ENCODE measurements around the gene DTNBP1. TPM values are rescaled to one million over a fixed set of nuclear protein-coding genes. Genes with fewer than 3 reads are reported as not detected.

DTNBP1 gene
- total and polyA plus RNA-seq, 2 of the 8 experiments (the other 6 are each of a cell fraction or from before 2014, with no cell fraction given), result 13.5 to 22.1 TPM

DNA sequence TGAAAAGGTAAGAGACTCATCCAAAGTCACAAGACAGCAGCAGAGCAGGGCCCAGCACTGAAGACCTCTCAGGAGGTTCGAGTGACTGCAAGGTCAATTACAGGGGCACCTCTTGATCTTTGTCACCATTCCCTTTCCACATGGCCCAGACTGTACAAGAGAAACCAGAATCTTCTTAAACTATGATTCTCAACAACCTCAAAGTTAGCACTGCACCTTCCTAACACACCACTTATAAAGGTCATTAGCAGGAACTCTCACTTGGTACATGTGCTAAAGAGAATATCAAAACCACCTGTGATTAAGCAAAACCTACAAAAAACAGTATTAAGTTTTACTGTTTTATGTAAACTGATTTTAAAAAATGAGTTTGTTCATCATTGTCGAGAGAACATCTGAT, 70.2 kb downstream of the DTNBP1 start:
- H3K4me2 ChIP-seq (ENCODE audit: insufficient read depth in 1 of 2, low read depth in 2 of 2, low read length in 2 of 2), result no peak overlapping the region
- H3K9ac ChIP-seq (replicated peaks in 1 of 4; ENCODE audit: extremely low read depth in 1 of 4, low read depth in 3 of 4, low read length in 3 of 4), result no peak overlapping the region
- H2BK120ac ChIP-seq (replicated peaks; ENCODE audit: low read depth, low read length), result no peak overlapping the region
- H3K23ac ChIP-seq (ENCODE audit: insufficient read length), result no peak overlapping the region
- 94% methylated on average over 2 of the region's 2 CpGs; no CpG with 5 or more reads in 1 of the 2 experiments for WGBS, 2 experiments (ENCODE audit: extremely low coverage in 1 of 2, insufficient coverage in 1 of 2, insufficient read length in 1 of 2, insufficient replicate concordance in 2 of 2, low coverage in 1 of 2, low lambda C conversion rate in 2 of 2, missing lambda C conversion rate in 1 of 2)
- H3K18ac ChIP-seq (ENCODE audit: extremely low read depth, low read length), result no peak overlapping the region
- CTCF ChIA-PET (ENCODE audit: partially characterized antibody), result no interaction called here
- no peak overlapping the region for H2BK20ac ChIP-seq (ENCODE audit: low read length)
- H4K5ac ChIP-seq (ENCODE audit: insufficient read length, low read depth, low read length), result no peak overlapping the region
- H3K4me1 ChIP-seq (replicated peaks in 1 of 4; ENCODE audit: control insufficient read depth in 3 of 4, insufficient read depth in 4 of 4, low read length in 3 of 4), result no peaks in the 10 kb centered on the region
- no peak overlapping the region for H2AFZ ChIP-seq (ENCODE audit: low read length)
- no peaks in the 10 kb centered on the region for H3K9me3 ChIP-seq (ENCODE audit: insufficient read depth in 2 of 2, low read depth in 1 of 2, low read length in 1 of 2)
- H3K4ac ChIP-seq (replicated peaks; ENCODE audit: insufficient read length, low read depth, low read length), result no peak overlapping the region
- FAIRE-seq (no peak), DNase-seq (ENCODE audit: low read depth in 1 of 2, low spot score in 2 of 2) (no peak)
- POLR2A ChIA-PET (ENCODE audit: partially characterized antibody), result no interaction called here
- H2BK5ac ChIP-seq (ENCODE audit: low read depth, low read length), result no peak overlapping the region
- H3K79me1 ChIP-seq (ENCODE audit: low read depth, low read length), result no peaks in the 10 kb centered on the region
- no peak overlapping the region for H2BK15ac ChIP-seq (ENCODE audit: low read length)
- H2AK5ac ChIP-seq (ENCODE audit: low read depth, low read length), result no peak overlapping the region
- no peaks in the 10 kb centered on the region for H3K36me3 ChIP-seq (ENCODE audit: control insufficient read depth in 2 of 4, insufficient read depth in 4 of 4, low read length in 3 of 4)
- H3K23me2 ChIP-seq (ENCODE audit: low read depth, low read length), result no peaks in the 10 kb centered on the region
- H4K8ac ChIP-seq (ENCODE audit: extremely low read depth, insufficient read depth, low read length), result no peak overlapping the region
- H4K20me1 ChIP-seq (replicated peaks in 1 of 2; ENCODE audit: control insufficient read depth in 1 of 2, insufficient read depth in 2 of 2, low read length in 2 of 2), result no peaks in the 10 kb centered on the region
- H3K27ac ChIP-seq (ENCODE audit: low read depth, low read length), result no peak overlapping the region
- no peak for TF ChIP-seq YY1 (IDR thresholded peaks at IDR 0.05; ENCODE audit: low read depth, low read length)
- TF ChIP-seq TEAD4 (IDR thresholded peaks at IDR 0.05; ENCODE audit: low read depth, low read length), result no peak
- TF ChIP-seq KDM5A (IDR thresholded peaks at IDR 0.05; ENCODE audit: low read length), result no peak
- TF ChIP-seq TAF1 (IDR thresholded peaks at IDR 0.05; ENCODE audit: low read depth, low read length), result no peak
- TF ChIP-seq ZNF274 (IDR thresholded peaks at IDR 0.05; ENCODE audit: borderline replicate concordance, extremely low read depth, low read length), result no peak
- TF ChIP-seq CEBPB (IDR thresholded peaks at IDR 0.05; ENCODE audit: low read depth, low read length), result no peak
- no peak for TF ChIP-seq EZH2 (IDR thresholded peaks at IDR 0.05; ENCODE audit: low read depth, low read length, severe bottlenecking)
- TF ChIP-seq, protein P1, sequence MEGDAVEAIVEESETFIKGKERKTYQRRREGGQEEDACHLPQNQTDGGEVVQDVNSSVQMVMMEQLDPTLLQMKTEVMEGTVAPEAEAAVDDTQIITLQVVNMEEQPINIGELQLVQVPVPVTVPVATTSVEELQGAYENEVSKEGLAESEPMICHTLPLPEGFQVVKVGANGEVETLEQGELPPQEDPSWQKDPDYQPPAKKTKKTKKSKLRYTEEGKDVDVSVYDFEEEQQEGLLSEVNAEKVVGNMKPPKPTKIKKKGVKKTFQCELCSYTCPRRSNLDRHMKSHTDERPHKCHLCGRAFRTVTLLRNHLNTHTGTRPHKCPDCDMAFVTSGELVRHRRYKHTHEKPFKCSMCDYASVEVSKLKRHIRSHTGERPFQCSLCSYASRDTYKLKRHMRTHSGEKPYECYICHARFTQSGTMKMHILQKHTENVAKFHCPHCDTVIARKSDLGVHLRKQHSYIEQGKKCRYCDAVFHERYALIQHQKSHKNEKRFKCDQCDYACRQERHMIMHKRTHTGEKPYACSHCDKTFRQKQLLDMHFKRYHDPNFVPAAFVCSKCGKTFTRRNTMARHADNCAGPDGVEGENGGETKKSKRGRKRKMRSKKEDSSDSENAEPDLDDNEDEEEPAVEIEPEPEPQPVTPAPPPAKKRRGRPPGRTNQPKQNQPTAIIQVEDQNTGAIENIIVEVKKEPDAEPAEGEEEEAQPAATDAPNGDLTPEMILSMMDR (IDR thresholded peaks at IDR 0.05; ENCODE audit: control extremely low read depth in 1 of 3, insufficient read depth in 1 of 3, low read depth in 1 of 3, low read length in 3 of 3), result no peak
- TF ChIP-seq SRF (IDR thresholded peaks at IDR 0.05; ENCODE audit: low read depth, low read length), result no peak
- TF ChIP-seq, protein P2, sequence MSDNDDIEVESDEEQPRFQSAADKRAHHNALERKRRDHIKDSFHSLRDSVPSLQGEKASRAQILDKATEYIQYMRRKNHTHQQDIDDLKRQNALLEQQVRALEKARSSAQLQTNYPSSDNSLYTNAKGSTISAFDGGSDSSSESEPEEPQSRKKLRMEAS (IDR thresholded peaks at IDR 0.05), result no peak
- no peak overlapping the region for H3K14ac ChIP-seq (ENCODE audit: insufficient read length)
- H3K27me3 ChIP-seq (replicated peaks in 1 of 4; ENCODE audit: control insufficient read depth in 3 of 4, extremely low read depth in 1 of 4, insufficient read depth in 3 of 4, low read length in 3 of 4), result no peaks in the 10 kb centered on the region
- H3K79me2 ChIP-seq (ENCODE audit: control insufficient read depth in 1 of 2, insufficient read depth in 2 of 2, low read length in 2 of 2), result no peaks in the 10 kb centered on the region
- no peak overlapping the region for H2BK12ac ChIP-seq (ENCODE audit: low read depth, low read length)
- H3K56ac ChIP-seq (replicated peaks; ENCODE audit: insufficient read length, low read depth, low read length), result no peak overlapping the region
- no peak overlapping the region for H3K4me3 ChIP-seq (ENCODE audit: extremely low read depth in 1 of 4, insufficient read depth in 2 of 4, low read depth in 3 of 4, low read length in 4 of 4)
- H4K91ac ChIP-seq (replicated peaks; ENCODE audit: insufficient read length, low read length), result no peak overlapping the region
